ENCODE measurements around the gene RASSF7.

- TF ChIP-seq EZH2 (IDR thresholded peaks at IDR 0.05; ENCODE audit: borderline replicate concordance, insufficient read depth, low read depth, low read length, poor library complexity, severe bottlenecking), result no peak
- TF ChIP-seq CTCF (IDR thresholded peaks at IDR 0.05), result no peak
Measured at GRCh38 chr11:586376-587316, 25.9 kb downstream of the RASSF7 start.

Measured in B cell (primary cell).